Keratinocyte (primary cell): ENCODE results near the gene WNT4.

Experiments used
- CTCF ChIP-seq, 3 experiments: IDR thresholded peaks in 1 of 3; conservative IDR thresholded peaks in 1 of 3; optimal IDR thresholded peaks in 1 of 3; 2 replicates in 2 of 3; 3 replicates in 1 of 3; pipeline versions ENCODE3 to v1.5.1; 2011; ENCODE audit warnings: low read length in 3 of 3, mild to moderate bottlenecking in 3 of 3, moderate library complexity in 2 of 3, control low read depth in 1 of 3, inconsistent platforms in 1 of 3; ENCODE audit not compliant: insufficient read depth in 2 of 3; ENCODE audit errors: extremely low read depth in 1 of 3
- EZH2 ChIP-seq: IDR thresholded peaks from one replicate; pipeline ENCODE4 v1.6.1; 2012; ENCODE audit warnings: inconsistent platforms, mild to moderate bottlenecking, low read length, moderate library complexity

DNA sequence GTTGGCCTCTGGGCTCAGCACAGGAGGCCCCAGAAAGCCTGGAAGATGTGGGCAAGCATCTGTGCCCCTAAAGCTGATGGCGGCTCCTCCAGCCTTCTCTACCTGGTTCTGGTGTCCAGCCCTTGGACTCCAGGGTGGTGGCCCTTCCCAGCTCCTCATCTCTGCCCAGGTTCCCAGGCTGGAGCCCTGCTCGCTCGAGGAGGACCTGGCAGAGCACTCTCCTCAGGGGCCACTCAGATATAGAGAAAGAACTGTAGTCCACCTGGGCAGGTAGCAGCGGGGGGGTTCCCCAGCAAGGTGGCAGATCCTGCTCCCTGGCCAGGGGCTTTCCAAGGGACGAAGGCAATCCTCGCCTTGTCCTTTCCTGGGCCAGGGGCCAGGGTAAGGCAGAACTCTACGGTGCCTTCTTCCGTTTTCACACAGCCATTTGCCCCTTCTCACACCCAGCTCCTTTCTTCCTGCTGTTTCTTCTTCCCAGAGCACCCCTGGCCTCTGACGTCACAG, 18.9 kb downstream of the WNT4 start:
- no peak for TF ChIP-seq CTCF (optimal IDR thresholded peaks at IDR 0.05 in 1 of 3, IDR thresholded peaks at IDR 0.05 in 1 of 3, conservative IDR thresholded peaks at IDR 0.05 in 1 of 3; ENCODE audit: extremely low read depth in 1 of 3, insufficient read depth in 2 of 3, low read length in 3 of 3)
- no peak for TF ChIP-seq EZH2
